Activated naive CD4-positive, alpha-beta T cell treated with anti-CD3 and anti-CD28 coated beads, Interleukin-2, amount 50 U/mL, for 72 hours (primary cell): ENCODE results near the gene ATP2A3. TPM values are rescaled to one million over a fixed set of nuclear protein-coding genes. Genes with fewer than 3 reads are reported as not detected.

Experiments
- ATAC-seq, 2 donors: fragments of 150-1000 bp; cut with Tn5 transposase; 2 replicates each; pipeline ENCODE4 v1.10.0; 2021; ENCODE audit warnings: mild to moderate bottlenecking in 2 of 2, moderate library complexity in 2 of 2
- DNase-seq, 2 donors: peaks; one replicate each; pipeline ENCODE4 v3.0.0; 2021 to 2022; ENCODE audit warnings: low spot score in 2 of 2
- H3K27ac Mint-ChIP-seq, 2 donors: one replicate each; pipeline ENCODE4 v1.8.0; 2022; ENCODE audit warnings: mild to moderate bottlenecking in 2 of 2, mixed read lengths in 2 of 2
- H3K36me3 Mint-ChIP-seq, 2 donors: one replicate each; pipeline ENCODE4 v1.8.0; 2022; ENCODE audit warnings: mixed read lengths in 2 of 2
- H3K9me3 Mint-ChIP-seq, 2 donors: one replicate each; pipeline ENCODE4 v1.8.0; 2022; ENCODE audit warnings: mixed read lengths in 2 of 2
- total RNA-seq, 2 donors: library from RNA; stranded (reverse); gene quantifications; one replicate each; pipeline ENCODE4 v1.2.3, GENCODE V29; 2022

The ATP2A3 gene
- total RNA-seq, 2 donors from 2014 or later, result 83.0 to 110 TPM

DNA sequence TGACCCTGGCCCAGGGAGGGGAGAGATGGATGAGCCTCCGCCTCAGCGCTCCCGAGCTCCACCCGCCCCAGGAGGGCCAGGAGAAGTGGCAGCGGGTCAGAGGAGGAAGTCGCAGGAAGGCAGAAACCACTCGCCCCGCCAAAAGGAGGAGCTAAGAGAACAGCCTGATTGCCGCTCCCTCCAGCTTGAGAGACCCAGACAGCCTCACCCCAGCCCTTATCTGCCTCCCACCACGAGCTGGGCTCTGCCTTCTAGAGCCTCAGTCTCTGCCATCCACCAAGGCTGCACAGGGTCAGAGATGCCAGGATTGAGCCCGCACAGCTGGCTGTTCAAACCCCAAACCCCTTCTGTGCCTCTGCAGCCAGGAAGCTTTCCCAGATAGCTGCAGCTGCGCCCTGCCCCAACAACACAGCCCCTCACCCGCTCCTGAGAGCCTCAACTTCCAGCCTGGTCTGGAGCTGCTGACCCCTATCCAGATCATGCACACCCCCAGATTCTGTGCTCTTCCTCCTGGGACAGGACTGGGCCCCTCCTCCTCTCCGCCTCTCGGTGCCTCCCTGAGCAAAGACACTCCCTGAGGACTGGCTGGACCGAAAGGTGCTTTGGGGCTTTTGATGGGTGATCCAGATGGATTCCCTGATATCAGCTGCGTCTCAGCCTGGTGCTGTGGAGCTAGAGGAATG is 1.0 kb upstream of the ATP2A3 start:
- H3K36me3 Mint-ChIP-seq, result peaks cover 0 to 5% of the 10 kb centered on the region in 2 donors
- no peaks in the 10 kb centered on the region for H3K9me3 Mint-ChIP-seq
- peak overlapping the region; percentile 72 to 74 for H3K27ac Mint-ChIP-seq
- ATAC-seq, result peak; percentile 68 to 69
- peak; percentile 67 to 79 for DNase-seq

DNA sequence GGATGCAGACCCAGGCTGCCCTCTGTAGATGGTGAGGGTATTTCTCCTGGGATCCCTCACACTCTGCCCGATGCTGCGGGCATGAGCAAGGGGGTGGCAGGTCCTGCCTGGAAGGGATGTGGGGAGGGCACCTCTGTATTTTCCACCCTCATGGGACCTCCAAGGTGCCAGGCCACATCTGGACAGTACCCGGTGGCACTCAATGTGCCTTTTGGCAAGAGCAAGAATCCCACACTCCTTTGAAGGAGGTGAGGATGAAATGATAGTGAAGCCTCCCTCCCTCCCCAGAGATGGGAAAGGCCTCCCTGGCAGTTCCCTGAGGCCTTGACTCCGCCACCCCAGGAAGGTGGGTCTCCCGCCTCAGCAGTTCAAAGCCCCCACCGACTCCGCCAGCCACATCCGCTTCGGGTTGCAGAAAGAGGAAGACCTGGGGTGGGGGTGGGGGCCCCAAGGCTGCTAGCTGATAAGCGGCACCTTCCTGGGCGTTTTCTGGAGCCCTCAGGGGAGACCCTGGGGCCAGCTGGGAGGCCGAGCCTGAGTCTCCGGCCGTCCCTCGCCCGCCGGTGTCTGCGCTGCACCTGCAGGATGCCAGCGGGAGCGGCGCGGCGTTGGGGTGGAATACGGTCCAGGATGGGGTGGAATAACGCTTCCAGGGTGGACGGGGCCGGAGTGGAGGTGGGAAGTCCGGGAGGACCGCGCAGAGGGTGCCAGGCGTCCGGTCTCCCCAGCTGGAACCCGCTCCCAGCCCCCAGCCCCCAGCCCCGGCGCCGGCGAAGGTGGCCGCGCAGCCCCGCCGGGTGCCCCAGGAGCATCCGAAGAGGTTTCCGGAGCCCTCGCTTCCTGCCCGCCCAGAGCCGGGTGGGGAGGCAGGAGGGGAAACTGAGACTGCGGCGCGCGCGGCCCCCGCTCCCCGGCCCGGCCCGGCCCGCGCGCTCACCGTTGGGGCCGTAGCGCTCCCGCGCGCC is 718 bp downstream of the ATP2A3 start:
- peaks cover 0 to 5% of the 10 kb centered on the region in 2 donors for H3K36me3 Mint-ChIP-seq
- no peaks in the 10 kb centered on the region for H3K9me3 Mint-ChIP-seq
- ATAC-seq (peak; percentile 30), DNase-seq (peak; percentile 50 to 70)
- H3K27ac Mint-ChIP-seq, result peak overlapping the region in 1 of 2 donors; percentile 85

DNA sequence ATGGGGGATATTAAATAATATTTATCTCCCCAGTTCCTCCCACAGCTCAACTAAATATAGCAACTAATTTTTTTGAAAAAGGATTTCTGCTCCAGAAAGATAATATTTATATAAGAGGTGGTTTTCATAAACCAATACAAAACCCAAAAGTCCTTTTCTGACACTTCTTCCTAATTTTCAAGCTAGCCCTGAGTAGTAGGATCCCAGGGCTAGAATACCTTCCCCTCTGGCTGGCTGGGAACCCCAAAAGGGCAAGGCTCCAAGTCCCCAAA is 1.3 kb downstream of the ATP2A3 start:
- DNase-seq, result no peak
- peak overlapping the region in 1 of 2 donors; percentile 85 for H3K27ac Mint-ChIP-seq
- no peak for ATAC-seq
- H3K9me3 Mint-ChIP-seq, result no peaks in the 10 kb centered on the region
- H3K36me3 Mint-ChIP-seq, result peaks cover 0 to 5% of the 10 kb centered on the region in 2 donors

DNA sequence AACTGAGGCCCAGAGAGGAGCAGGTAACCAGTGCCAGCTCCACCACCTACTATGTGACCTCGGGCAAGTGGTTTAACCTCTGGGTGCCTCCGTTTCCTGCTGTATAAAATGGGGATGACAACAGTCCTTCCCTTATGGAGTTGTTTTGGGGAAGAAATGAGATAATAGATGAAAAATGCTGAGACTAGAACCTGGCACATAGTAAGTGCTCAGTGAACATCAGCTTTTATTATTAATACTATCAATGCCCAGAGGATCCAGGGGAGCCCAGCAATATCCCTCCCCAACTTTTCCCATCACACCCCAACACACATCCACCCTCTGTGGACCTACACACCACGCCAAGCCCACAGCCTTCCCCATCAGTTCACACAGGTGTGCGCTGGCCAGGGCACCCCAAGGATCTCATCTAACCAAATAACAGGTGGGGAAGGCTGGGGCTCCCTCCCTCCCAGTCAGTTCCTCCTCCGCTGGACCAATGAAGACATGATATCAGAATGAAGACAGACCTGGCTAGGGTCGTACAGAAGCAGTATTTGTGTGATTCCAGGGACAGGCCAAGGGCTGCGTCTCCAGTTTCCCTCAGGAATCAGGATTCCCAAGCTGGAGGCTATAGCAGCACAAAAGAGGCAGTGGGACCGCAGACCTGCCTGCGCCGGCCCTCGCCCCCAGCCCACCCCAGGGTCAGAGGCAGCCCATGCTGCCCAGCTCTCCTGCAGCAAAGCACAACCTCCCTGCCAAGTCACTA is 1.8 kb downstream of the ATP2A3 start:
- DNase-seq (no peak), ATAC-seq (no peak)
- Mint-ChIP-seq H3K36me3 (peaks cover 0 to 5% of the 10 kb centered on the region in 2 donors), H3K9me3 (no peaks in the 10 kb centered on the region), H3K27ac (peak overlapping the region in 1 of 2 donors; percentile 85)

DNA sequence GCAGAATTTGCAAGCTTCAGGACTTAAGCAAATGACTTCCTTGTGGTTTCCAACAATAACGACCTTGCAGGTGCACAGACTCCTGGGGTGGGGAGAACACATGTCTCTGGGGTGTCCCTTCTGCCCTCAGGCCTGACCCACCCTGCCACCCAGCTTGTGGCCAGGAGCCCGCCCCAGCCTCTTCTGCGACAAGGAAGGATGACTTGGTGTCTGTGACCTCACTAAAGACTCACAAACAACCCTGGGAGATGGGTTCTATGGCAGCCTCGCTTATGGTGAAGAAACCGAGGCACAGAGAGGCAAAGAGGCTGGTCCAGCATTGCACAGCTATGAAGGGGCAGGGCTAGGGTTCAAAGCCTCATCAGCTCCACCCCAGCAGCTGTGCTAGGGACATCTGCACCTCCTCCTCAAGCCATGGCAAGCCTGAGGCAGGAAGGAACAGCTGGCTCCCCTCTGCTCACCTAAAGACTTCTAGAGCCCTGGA is 2.6 kb downstream of the ATP2A3 start:
- Mint-ChIP-seq H3K9me3 (no peaks in the 10 kb centered on the region), H3K27ac (peak overlapping the region in 1 of 2 donors; percentile 85), H3K36me3 (peaks cover 0 to 5% of the 10 kb centered on the region in 2 donors)
- ATAC-seq (peak in 1 of 2 donors; percentile 28), DNase-seq (peak in 1 of 2 donors; percentile 62)

DNA sequence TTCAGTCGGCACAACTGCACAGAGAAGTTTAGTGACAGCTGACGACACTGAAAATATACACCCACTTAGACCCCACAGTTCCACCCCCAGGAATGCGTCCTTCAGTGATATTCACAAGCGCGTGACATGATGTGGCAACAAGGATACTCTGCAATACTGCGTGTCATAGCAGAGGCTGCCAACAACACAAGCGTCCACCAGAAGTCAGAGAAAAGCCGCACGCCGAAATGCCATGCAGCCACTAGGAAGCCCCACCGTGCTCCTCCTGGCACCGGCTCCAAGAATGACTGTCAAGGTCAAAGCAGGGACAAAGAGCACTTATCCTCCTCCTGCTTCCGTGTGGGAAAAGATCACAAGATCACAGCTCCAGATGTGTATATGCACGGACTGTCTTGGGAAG is 3.5 kb downstream of the ATP2A3 start:
- Mint-ChIP-seq H3K27ac (peak overlapping the region; percentile 56 to 77), H3K9me3 (no peaks in the 10 kb centered on the region), H3K36me3 (peaks cover 0 to 5% of the 10 kb centered on the region in 2 donors)
- ATAC-seq (no peak), DNase-seq (no peak)

DNA sequence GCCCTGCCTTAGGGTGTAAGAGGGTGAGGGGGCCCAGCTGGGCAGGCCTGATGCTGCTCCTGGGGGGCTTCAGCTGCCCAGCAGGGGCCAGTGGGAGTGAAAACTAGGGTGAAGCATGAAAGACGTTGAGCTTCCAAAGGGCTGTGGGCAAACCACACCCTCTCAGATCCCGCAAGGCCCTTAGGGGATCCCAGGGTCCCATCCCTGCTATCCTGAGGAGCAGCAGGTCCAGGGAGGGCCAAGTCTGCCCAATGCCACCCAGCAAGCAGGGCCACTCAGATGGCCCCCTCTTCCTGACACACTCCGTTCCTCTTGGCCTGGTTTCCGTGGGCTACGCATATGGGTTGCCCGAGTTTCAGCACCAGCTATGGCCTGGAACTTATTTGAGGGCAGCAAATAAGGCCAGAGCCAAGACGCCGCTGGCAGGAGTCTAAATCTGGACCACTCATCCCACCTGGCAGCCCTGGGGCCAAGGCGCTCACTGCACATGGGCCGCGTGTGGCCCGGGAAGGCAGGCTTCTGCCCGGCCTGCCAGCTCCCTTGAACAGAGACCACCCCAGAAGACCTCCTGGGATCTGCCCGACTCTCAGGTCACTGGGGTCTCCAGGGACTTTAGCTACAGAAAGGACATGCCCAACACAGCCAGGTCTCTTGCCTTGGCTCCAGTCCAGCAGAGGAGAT is 4.2 kb downstream of the ATP2A3 start:
- no peak for ATAC-seq
- H3K9me3 Mint-ChIP-seq, result no peaks in the 10 kb centered on the region
- H3K27ac Mint-ChIP-seq, result peak overlapping the region; percentile 56 to 83
- DNase-seq, result no peak
- peaks cover 0 to 5% of the 10 kb centered on the region in 2 donors for H3K36me3 Mint-ChIP-seq

DNA sequence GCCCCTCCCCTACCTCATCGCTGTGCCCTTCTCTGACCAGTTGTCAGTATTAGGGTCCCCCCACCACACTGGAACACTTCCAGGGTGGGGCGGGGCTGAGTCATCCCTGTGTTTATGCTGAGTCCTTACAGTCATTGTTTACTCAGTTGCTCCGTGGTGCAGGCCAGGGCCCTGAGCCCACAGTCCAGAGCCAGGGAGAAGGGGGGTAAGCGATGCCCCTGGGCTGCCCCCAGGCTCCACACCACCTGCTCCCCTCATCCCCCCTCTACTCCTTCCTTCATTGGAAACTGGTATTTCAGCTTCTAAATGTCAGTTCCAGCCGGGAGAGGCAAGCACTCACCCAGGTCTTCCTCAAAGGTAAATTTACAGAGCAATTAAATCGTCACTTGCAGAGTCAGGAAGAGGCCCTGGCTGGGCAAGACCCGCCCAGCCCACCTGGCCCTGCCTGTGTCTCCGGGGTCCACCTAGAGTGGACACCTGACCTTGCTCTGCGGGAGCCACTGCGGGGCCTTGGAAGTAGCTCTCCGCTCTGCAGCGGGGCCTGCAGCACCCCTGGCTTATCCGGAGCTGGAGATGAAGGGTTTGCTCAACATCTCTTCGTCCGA is 4.8 kb downstream of the ATP2A3 start:
- H3K36me3 Mint-ChIP-seq, result peaks cover 0 to 5% of the 10 kb centered on the region in 2 donors
- ATAC-seq (no peak), DNase-seq (no peak)
- H3K27ac Mint-ChIP-seq, result peak overlapping the region; percentile 56 to 83
- no peaks in the 10 kb centered on the region for H3K9me3 Mint-ChIP-seq

DNA sequence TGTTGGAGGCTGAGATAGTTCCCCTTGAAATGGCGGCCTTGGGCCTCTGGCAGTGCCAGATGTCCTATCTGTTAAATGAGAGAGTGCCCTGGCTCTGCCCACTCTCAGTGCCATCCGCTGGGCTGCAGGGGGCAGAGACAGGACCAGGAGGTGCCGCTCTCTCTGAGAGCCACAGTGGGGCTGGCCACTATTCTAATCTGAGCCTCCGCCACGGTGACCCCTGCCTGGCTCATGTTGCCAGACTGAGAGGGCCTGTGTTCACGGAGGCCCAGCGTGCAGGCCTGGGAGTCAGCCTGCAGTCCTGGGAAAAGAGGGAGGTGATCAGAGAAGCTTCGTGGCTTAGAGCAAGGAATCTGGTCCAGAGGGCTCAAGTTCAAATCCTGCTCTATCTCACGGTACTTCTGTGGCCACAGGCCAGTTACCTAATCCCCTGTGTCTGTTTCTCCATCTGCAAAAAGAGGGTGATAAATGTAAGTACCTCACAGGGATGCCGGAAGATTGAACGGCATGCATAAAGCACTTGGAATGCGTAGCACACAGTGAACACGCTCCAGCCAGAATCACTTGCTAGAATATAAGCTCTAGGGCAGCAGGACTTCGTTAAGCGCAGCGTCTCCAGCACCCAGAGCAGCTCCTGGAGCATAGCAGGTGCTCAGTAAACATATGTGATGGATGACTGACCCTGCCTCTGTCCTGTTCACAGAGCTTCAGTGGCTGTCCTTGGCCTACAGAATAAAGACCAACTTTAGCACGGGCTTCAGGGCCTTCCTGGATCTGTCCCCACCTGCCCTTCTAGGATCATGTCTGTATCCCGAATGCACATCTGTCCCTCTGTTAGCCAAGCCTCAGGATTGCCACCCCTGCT is 6.3 kb downstream of the ATP2A3 start:
- no peaks in the 10 kb centered on the region for H3K9me3 Mint-ChIP-seq
- peaks cover 0 to under 1% of the 10 kb centered on the region in 2 donors for H3K36me3 Mint-ChIP-seq
- no peak for DNase-seq
- no peak for ATAC-seq
- H3K27ac Mint-ChIP-seq, result peak overlapping the region; percentile 45 to 70

DNA sequence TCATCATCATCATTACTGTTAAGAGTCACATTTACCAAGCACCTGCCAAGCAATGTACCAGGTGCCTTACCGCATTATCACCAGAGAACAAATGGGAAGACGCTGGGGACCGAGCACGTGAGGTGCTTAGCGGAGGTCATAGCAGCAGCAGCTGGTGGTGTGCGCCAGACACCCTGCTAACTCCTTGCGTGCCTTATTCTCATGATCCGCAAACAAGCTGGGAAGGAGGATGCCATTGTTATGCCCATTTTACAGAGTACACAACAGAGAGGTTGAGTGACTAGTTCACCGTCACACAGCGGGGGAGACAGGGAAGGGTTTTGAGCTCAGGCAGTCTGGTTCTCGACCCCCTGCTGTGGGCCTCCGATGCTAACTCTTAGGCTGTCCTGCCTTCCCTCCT is 7.3 kb downstream of the ATP2A3 start:
- ATAC-seq (no peak), DNase-seq (no peak)
- H3K27ac Mint-ChIP-seq, result peak overlapping the region; percentile 45 to 85
- no peaks in the 10 kb centered on the region for H3K36me3 Mint-ChIP-seq
- no peaks in the 10 kb centered on the region for H3K9me3 Mint-ChIP-seq

DNA sequence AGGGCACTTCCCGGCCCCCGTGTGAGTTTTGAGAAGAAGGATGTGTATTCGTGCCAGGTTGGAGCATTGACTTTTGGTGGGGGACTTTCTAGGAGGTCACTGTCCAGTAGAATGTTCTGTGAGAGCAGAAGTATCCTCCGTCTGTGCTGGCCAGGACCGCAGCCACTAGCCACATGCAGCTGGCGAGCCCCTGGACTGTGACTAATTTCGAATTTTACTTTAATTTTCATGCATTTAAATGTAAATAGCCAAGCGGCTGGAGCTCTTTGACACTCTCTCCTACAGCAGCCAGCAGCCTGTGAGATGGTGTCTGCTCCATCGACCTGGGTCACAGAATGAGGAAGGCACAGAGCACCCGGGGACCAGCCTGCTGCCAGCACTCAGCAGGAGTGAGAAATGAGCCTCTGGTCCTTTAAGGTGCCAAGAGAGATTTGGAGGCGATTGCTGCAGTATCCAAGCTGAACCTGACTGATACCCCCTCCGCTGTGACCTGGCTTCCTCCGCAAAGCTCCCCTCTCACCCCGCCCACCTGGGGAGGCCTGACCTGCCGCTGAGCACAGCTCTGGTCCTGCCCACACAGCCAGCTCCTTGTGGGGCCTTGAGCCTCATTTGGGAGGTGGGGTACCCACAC is 7.8 kb downstream of the ATP2A3 start:
- DNase-seq (no peak), ATAC-seq (no peak)
- no peaks in the 10 kb centered on the region for H3K36me3 Mint-ChIP-seq
- no peaks in the 10 kb centered on the region for H3K9me3 Mint-ChIP-seq
- H3K27ac Mint-ChIP-seq, result peak overlapping the region; percentile 10 to 85

DNA sequence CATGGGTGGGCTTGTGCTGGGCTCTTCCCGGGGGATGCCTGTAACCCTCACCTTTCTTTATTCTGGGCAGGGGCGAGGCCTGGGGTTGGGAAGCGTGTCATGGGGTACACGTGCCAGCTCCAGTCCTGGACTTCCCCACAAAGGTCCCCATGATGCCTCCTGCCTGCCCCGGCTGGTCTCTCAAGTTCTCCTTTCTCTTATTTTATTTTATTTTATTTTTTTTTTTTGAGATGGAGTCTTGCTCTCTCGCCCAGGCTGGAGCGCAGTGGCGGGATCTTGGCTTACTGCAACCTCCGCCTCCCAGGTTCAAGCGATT is 8.6 kb downstream of the ATP2A3 start:
- no peak overlapping the region for H3K27ac Mint-ChIP-seq

DNA sequence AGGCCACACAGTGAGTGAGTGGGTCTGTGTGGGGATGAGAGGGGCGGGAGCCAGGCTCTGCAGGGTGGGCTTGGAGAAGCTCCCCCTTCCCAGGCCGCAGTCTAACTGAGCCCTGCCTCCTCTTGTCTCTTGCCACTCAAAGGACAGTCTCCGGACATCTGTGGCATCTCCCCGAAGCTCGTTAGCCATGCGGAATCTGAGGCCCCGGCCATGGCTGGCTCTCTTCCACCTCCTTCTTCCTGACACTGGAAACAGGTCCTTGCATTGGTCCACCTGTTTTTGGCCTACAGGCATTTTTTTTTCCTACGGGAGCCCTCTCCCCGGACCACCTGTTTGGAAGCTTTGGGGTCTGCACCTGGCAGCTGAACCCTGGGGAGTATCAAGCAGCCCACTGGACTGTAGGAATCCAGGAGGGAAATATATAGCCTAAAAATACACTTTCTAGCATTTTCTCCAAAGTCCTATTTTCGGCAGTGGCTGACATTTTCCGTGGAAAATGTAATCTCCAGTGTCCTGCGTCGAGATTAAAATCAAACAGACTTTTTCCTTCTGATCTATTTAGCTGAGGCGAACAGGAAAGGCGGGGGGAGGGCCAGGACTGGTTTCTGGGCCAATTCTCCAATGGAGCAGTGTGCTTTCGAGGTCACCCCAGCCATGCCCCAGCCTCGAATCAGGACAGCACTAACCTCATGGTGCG is 9.1 kb downstream of the ATP2A3 start:
- H3K27ac Mint-ChIP-seq, result no peak overlapping the region
- no peak for DNase-seq
- no peaks in the 10 kb centered on the region for H3K36me3 Mint-ChIP-seq
- no peak for ATAC-seq
- H3K9me3 Mint-ChIP-seq, result no peaks in the 10 kb centered on the region

More for the DNA sequence above, 8.6 kb downstream of the ATP2A3 start:
- Mint-ChIP-seq H3K9me3 (no peaks in the 10 kb centered on the region), H3K36me3 (no peaks in the 10 kb centered on the region)
- ATAC-seq, result no peak
- no peak for DNase-seq

DNA sequence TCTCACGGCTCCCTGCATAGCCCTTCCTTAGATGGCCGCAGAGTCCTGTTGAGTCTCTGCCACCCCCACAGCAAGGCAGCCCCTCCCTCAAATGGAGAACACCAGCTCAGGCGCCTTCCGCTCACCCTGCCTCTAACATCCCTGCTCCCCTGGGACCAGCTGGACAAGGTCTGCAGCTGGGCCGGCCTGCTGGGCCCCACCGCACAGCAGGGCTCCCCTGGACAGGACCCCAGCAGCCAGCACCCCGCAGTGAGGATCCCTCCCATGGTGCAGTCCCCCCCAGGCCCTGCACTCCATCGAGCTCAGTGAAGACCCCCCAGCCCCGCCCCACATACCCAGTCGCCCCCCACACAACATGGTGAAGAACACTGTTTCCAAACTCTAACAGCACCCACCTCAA is 10.2 kb downstream of the ATP2A3 start:
- no peaks in the 10 kb centered on the region for H3K9me3 Mint-ChIP-seq
- DNase-seq (no peak), ATAC-seq (no peak)

More for the DNA sequence above, 10.2 kb downstream of the ATP2A3 start:
- Mint-ChIP-seq H3K36me3 (peaks cover 0 to 4% of the 10 kb centered on the region in 2 donors), H3K27ac (no peak overlapping the region)
